Tibial nerve (tissue), 4 donors: ENCODE measurements around the gene COBL. TPM values are rescaled to one million over a fixed set of nuclear protein-coding genes. Genes with fewer than 3 reads are reported as not detected.

ENCODE experiments used
- DNase-seq, 2 donors: peaks; one replicate each; pipeline ENCODE4 v3.0.0-alpha.2; 2019; ENCODE audit warnings: low spot score in 2 of 2
- H3K27ac ChIP-seq, 4 donors: fragments of 200-600 bp; sonication (generic) in 3 of 4; one replicate each; pipeline ENCODE4 v1.5.1; 2017 to 2019; ENCODE audit warnings: mild to moderate bottlenecking in 1 of 4
- H3K27me3 ChIP-seq, 2 donors: fragments of 200-600 bp; sonication (generic) in 1 of 2; one replicate each; pipeline versions ENCODE4 v1.5.1 to v1.6.0; 2017 to 2019
- H3K36me3 ChIP-seq, 3 donors: fragments of 200-600 bp; sonication (generic); one replicate each; pipeline ENCODE4 v1.5.1; 2018 to 2019
- H3K4me1 ChIP-seq, 4 donors: fragments of 200-600 bp; sonication (generic) in 3 of 4; one replicate each; pipeline ENCODE4 v1.5.1; 2017 to 2019
- H3K4me3 ChIP-seq, 4 donors: fragments of 200-600 bp; sonication (generic) in 3 of 4; one replicate each; pipeline ENCODE4 v1.5.1; 2017 to 2019; ENCODE audit warnings: mild to moderate bottlenecking in 1 of 4, moderate library complexity in 1 of 4
- H3K9me3 ChIP-seq, 4 donors: fragments of 200-600 bp; sonication (generic) in 3 of 4; one replicate each; pipeline ENCODE4 v1.5.1; 2017 to 2019
- CTCF ChIP-seq, 5 experiments: fragments of 200-600 bp in 3 of 5; fragments of 450-650 bp in 2 of 5; sonication (generic) in 3 of 5; IDR thresholded peaks; one replicate each; pipeline ENCODE4 v1.5.1; 2016 to 2019; ENCODE audit warnings: antibody characterized with exemption in 5 of 5, mild to moderate bottlenecking in 3 of 5, moderate library complexity in 2 of 5
- EP300 ChIP-seq, 2 donors: sonication (generic); formaldehyde crosslinking; IDR thresholded peaks; one replicate each; pipeline ENCODE4 v1.6.1; 2017; ENCODE audit warnings: antibody characterized with exemption in 2 of 2, mild to moderate bottlenecking in 1 of 2
- POLR2A ChIP-seq, 2 donors: fragments of 450-650 bp; IDR thresholded peaks; one replicate each; pipeline ENCODE4 v1.6.1; 2017; ENCODE audit warnings: antibody characterized with exemption in 2 of 2, mild to moderate bottlenecking in 2 of 2, moderate library complexity in 2 of 2
- WGBS, 2 donors: methylation state at CpG; one replicate each; pipeline ENCODE4 v1.1.5; 2018; 5-methylcytosine and 5-hydroxymethylcytosine counted together
- total RNA-seq, 4 donors: library from RNA; depleted of rRNA; stranded (reverse); fragments of >200 nt; gene quantifications; one replicate each; pipeline ENCODE4 v1.1.0, GENCODE V29; 2016

Gene COBL
- total RNA-seq, 4 donors from 2014 or later, result 6.3 to 18.1 (median 8.1) TPM

GRCh38 chr7:51249991-51250390 is 66.6 kb downstream of the COBL start:
- DNase-seq, result no peak
- no peaks in the 10 kb centered on the region for H3K9me3 ChIP-seq
- H3K4me1 ChIP-seq, result peaks cover 0 to 13% (median under 1%) of the 10 kb centered on the region in 4 donors
- no peak overlapping the region for H3K27ac ChIP-seq
- no peaks in the 10 kb centered on the region for H3K27me3 ChIP-seq
- WGBS, 2 donors, result 89 to 92% methylated on average over 3 of the region's 3 CpGs
- no peak overlapping the region for H3K4me3 ChIP-seq
- H3K36me3 ChIP-seq, result no peaks in the 10 kb centered on the region
- no peak for TF ChIP-seq CTCF (IDR thresholded peaks at IDR 0.05)
- TF ChIP-seq EP300 (IDR thresholded peaks at IDR 0.05), result no peak
- TF ChIP-seq POLR2A (IDR thresholded peaks at IDR 0.05), result no peak

GRCh38 chr7:51249187-51249945 is 67.2 kb downstream of the COBL start:
- H3K9me3 ChIP-seq, result no peaks in the 10 kb centered on the region
- no peaks in the 10 kb centered on the region for H3K27me3 ChIP-seq
- peaks cover 0 to 13% (median 0%) of the 10 kb centered on the region in 4 donors for H3K4me1 ChIP-seq
- TF ChIP-seq POLR2A (IDR thresholded peaks at IDR 0.05), result no peak
- no peak for TF ChIP-seq EP300 (IDR thresholded peaks at IDR 0.05)
- TF ChIP-seq CTCF (IDR thresholded peaks at IDR 0.05), result no peak
- H3K27ac ChIP-seq, result no peak overlapping the region
- H3K36me3 ChIP-seq, result no peaks in the 10 kb centered on the region
- H3K4me3 ChIP-seq, result no peak overlapping the region
- no peak for DNase-seq
- WGBS, 2 donors, result 93 to 94% methylated on average over 5 of the region's 5 CpGs

GRCh38 chr7:51246258-51247245 is 70.1 kb downstream of the COBL start:
- Histone ChIP-seq H3K4me3 (no peak overlapping the region), H3K4me1 (peaks cover 0 to 13% (median 0%) of the 10 kb centered on the region in 4 donors), H3K36me3 (no peaks in the 10 kb centered on the region), H3K27me3 (no peaks in the 10 kb centered on the region), H3K27ac (peak overlapping the region in 1 of 4 donors; percentile 52), H3K9me3 (no peaks in the 10 kb centered on the region)
- no peak for DNase-seq
- TF ChIP-seq CTCF (IDR thresholded peaks at IDR 0.05), result no peak
- no peak for TF ChIP-seq EP300 (IDR thresholded peaks at IDR 0.05)
- no peak for TF ChIP-seq POLR2A (IDR thresholded peaks at IDR 0.05)
- WGBS, 2 donors, result 65 to 68% methylated on average over 12 of the region's 12 CpGs

- H3K27ac ChIP-seq, result no peak overlapping the region
- WGBS, 2 donors, result 82 to 86% methylated on average over 7 of the region's 7 CpGs
- H3K9me3 ChIP-seq, result no peaks in the 10 kb centered on the region
- no peak for DNase-seq
- TF ChIP-seq POLR2A (IDR thresholded peaks at IDR 0.05), result no peak
- no peak for TF ChIP-seq CTCF (IDR thresholded peaks at IDR 0.05)
- no peak for TF ChIP-seq EP300 (IDR thresholded peaks at IDR 0.05)
- H3K4me1 ChIP-seq, result peaks cover 0 to 13% (median 0%) of the 10 kb centered on the region in 4 donors
- H3K36me3 ChIP-seq, result no peaks in the 10 kb centered on the region
- no peaks in the 10 kb centered on the region for H3K27me3 ChIP-seq
- H3K4me3 ChIP-seq, result no peak overlapping the region
Measured at GRCh38 chr7:51244885-51245284, 71.7 kb downstream of the COBL start.
